Measurements from ENCODE around the gene MAPT.

- no peak for TF ChIP-seq CTCF (IDR thresholded peaks at IDR 0.05)
- no peak for TF ChIP-seq POLR2A (IDR thresholded peaks at IDR 0.05)
Observed at GRCh38 chr17:45929344-45929743, 35.0 kb downstream of the MAPT start.
